ENCODE measurements around the gene MDC1. TPM values are rescaled to one million over a fixed set of nuclear protein-coding genes. Genes with fewer than 3 reads are reported as not detected.

The MDC1 gene
- total RNA-seq, 1 experiment from 2014 or later = 66.6 TPM

- H3K4me3 Mint-ChIP-seq (ENCODE audit: low read depth, unreplicated experiment) = peak overlapping the region; percentile 41
- BruUV-seq (replicated peaks) = no TSS peak
- intact Hi-C loops (cut with micrococcal nuclease; ENCODE audit: unreplicated experiment) = no loop called here
- H3K4me1 Mint-ChIP-seq (ENCODE audit: low read depth, unreplicated experiment) = peaks cover 74% of the 10 kb centered on the region
- no peak for DNase-seq
- peak overlapping the region; percentile 73 for H3K27ac Mint-ChIP-seq (ENCODE audit: unreplicated experiment)
- no peaks in the 10 kb centered on the region for H3K27me3 Mint-ChIP-seq (ENCODE audit: unreplicated experiment)
- H3K36me3 Mint-ChIP-seq (ENCODE audit: insufficient read depth, unreplicated experiment) = peaks cover 73% of the 10 kb centered on the region
- H3K9me3 Mint-ChIP-seq (ENCODE audit: low read depth, unreplicated experiment) = no peaks in the 10 kb centered on the region
- TF ChIP-seq CTCF (IDR thresholded peaks at IDR 0.05; ENCODE audit: unreplicated experiment) = no peak
- CTCF ChIA-PET = interaction anchor here (0.6 to 1.5 kb wide), 6 partner anchors 9 to 71 kb away, joined by 3 to 11 read pairs (median 4); partner anchors contain the start of genes MDC1 and NRM
Measured at GRCh38 chr6:30681766-30682142, 35.3 kb downstream of the MDC1 start.

- Mint-ChIP-seq H3K4me3 (ENCODE audit: low read depth, unreplicated experiment) (peak overlapping the region; percentile 40), H3K27ac (ENCODE audit: unreplicated experiment) (no peak overlapping the region), H3K9me3 (ENCODE audit: low read depth, unreplicated experiment) (no peaks in the 10 kb centered on the region), H3K4me1 (ENCODE audit: low read depth, unreplicated experiment) (peaks cover 58% of the 10 kb centered on the region), H3K27me3 (ENCODE audit: unreplicated experiment) (no peaks in the 10 kb centered on the region), H3K36me3 (ENCODE audit: insufficient read depth, unreplicated experiment) (peaks cover 64% of the 10 kb centered on the region)
- no peak for DNase-seq
- no TSS peak for BruUV-seq (replicated peaks)
- CTCF ChIA-PET = interaction anchor here (0.8 to 2.6 kb wide), 8 partner anchors 8 to 407 kb away, joined by 3 to 72 read pairs (median 6); partner anchors contain the start of gene TUBB
- TF ChIP-seq CTCF (IDR thresholded peaks at IDR 0.05; ENCODE audit: unreplicated experiment) = no peak
- intact Hi-C loops (cut with micrococcal nuclease; ENCODE audit: unreplicated experiment) = loop anchor here (1.0 to 10.0 kb wide), 2 partner anchors 42 to 205 kb away; partner anchors contain the start of gene DDR1
Measured at GRCh38 chr6:30679765-30680535, 37.1 kb downstream of the MDC1 start.

- H3K27me3 Mint-ChIP-seq (ENCODE audit: unreplicated experiment) = no peaks in the 10 kb centered on the region
- H3K36me3 Mint-ChIP-seq (ENCODE audit: insufficient read depth, unreplicated experiment) = peaks cover 61% of the 10 kb centered on the region
- H3K4me1 Mint-ChIP-seq (ENCODE audit: low read depth, unreplicated experiment) = peaks cover 49% of the 10 kb centered on the region
- peak; percentile 96 for DNase-seq
- no TSS peak for BruUV-seq (replicated peaks)
- peak overlapping the region; percentile 33 for H3K27ac Mint-ChIP-seq (ENCODE audit: unreplicated experiment)
- no peaks in the 10 kb centered on the region for H3K9me3 Mint-ChIP-seq (ENCODE audit: low read depth, unreplicated experiment)
- H3K4me3 Mint-ChIP-seq (ENCODE audit: low read depth, unreplicated experiment) = peak overlapping the region; percentile 40
- peak; percentile 96 for TF ChIP-seq CTCF (IDR thresholded peaks at IDR 0.05; ENCODE audit: unreplicated experiment)
- CTCF ChIA-PET = interaction anchor here (0.6 to 2.6 kb wide), 21 partner anchors 9 to 408 kb away, joined by 3 to 72 read pairs (median 4); partner anchors contain the start of genes FLOT1, MDC1, NRM and TUBB
- intact Hi-C loops (cut with micrococcal nuclease; ENCODE audit: unreplicated experiment) = loop anchor here (1.0 to 10.0 kb wide), 2 partner anchors 43 to 206 kb away; partner anchors contain the start of gene DDR1
Measured at GRCh38 chr6:30678964-30679726, 37.9 kb downstream of the MDC1 start.

DNA sequence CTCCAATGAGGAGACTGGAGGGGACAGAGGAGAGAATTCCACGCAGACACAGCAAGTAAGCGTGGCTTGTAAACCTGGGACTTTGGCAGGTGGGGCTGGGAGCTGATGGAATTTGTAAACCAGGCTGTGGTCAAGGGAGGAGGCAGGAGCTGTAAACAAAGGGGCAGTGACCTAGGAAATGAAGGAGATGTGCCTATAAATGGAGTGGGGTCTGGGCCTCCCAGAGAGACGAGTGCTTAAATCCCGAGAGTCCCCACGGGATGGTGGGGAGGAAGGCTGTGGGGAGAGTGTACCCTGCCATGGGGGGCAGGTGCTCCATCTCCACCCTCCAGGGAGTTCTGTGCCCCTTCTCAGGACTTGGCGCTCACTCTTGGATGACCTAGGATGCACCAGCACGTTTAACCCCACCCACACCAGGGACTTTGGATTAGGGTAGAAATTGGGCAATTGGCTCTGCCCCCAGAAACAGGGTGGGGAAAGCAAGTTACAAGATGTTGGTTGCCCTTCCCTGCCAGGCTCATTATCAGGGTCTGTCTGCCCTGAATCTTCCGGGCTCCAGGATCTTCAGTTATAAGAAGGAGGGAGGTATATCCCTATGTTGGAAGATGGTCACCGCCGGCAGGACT lies 40.3 kb downstream of the MDC1 start:
- CTCF ChIA-PET = interaction anchor here (0.6 to 0.7 kb wide), 2 partner anchors 52 to 58 kb away, joined by 4 read pairs; no protein-coding TSS in a partner anchor
- H3K27me3 Mint-ChIP-seq (ENCODE audit: unreplicated experiment) = no peaks in the 10 kb centered on the region
- BruUV-seq (replicated peaks) = no TSS peak
- peaks cover 36% of the 10 kb centered on the region for H3K4me1 Mint-ChIP-seq (ENCODE audit: low read depth, unreplicated experiment)
- no peak for TF ChIP-seq CTCF (IDR thresholded peaks at IDR 0.05; ENCODE audit: unreplicated experiment)
- no peak overlapping the region for H3K4me3 Mint-ChIP-seq (ENCODE audit: low read depth, unreplicated experiment)
- DNase-seq = no peak
- H3K27ac Mint-ChIP-seq (ENCODE audit: unreplicated experiment) = no peak overlapping the region
- peaks cover 56% of the 10 kb centered on the region for H3K36me3 Mint-ChIP-seq (ENCODE audit: insufficient read depth, unreplicated experiment)
- H3K9me3 Mint-ChIP-seq (ENCODE audit: low read depth, unreplicated experiment) = no peaks in the 10 kb centered on the region
- intact Hi-C loops (cut with micrococcal nuclease; ENCODE audit: unreplicated experiment) = loop anchor here (10.0 kb wide), 1 partner anchor 208 kb away; the partner anchor contains the start of gene DDR1
